ENCODE data around the gene GPR157.
"Not testable (repeated sequence)": the region's sequence is repeated elsewhere in the genome, so short reads cannot be mapped to it uniquely, and the experiment has no call there.

Gene GPR157, protein sequence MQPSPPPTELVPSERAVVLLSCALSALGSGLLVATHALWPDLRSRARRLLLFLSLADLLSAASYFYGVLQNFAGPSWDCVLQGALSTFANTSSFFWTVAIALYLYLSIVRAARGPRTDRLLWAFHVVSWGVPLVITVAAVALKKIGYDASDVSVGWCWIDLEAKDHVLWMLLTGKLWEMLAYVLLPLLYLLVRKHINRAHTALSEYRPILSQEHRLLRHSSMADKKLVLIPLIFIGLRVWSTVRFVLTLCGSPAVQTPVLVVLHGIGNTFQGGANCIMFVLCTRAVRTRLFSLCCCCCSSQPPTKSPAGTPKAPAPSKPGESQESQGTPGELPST

GRCh38 chr1:9128520-9129265 is at the start of gene GPR157:
Gene GPR157, minus strand, starts transcription at chr1:9129102. Its CDS starts 75 bp downstream, at chr1:9129027.
- peak; percentile 78 for DNase-seq (ENCODE audit: low spot score)

GRCh38 chr1:9174762-9175161 is 45.9 kb upstream of the GPR157 start:
- DNase-seq (ENCODE audit: low spot score) = no peak

DNA sequence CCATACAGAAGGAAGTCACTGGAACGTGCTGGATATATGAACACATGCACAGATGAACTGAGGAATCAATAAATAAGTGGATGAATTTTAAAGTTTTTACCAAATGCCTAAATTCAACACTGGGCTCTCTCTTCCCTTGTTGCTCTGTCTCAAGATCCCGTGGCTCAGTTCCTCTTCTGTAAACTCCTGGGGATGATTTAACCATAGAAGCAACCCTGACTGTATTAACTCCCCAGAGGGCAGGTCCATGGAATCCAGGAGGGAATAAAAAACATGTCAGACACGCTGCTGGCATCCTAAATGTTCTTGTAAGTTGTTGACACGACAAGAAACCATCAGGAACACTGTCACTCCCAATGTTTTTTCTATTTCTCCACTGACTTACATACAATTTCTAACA is 45.3 kb upstream of the GPR157 start:
- DNase-seq (ENCODE audit: low spot score) = no peak

GRCh38 chr1:9169601-9170137 is 40.8 kb upstream of the GPR157 start:
- DNase-seq (ENCODE audit: low spot score) = no peak

- no peak for DNase-seq (ENCODE audit: low spot score)
Observed at GRCh38 chr1:9167638-9168037, 38.7 kb upstream of the GPR157 start.

- no peak for DNase-seq (ENCODE audit: low spot score)
Observed at GRCh38 chr1:9166289-9167235, 37.7 kb upstream of the GPR157 start.

- DNase-seq (ENCODE audit: low spot score) = no peak
Observed at GRCh38 chr1:9165396-9165795, 36.5 kb upstream of the GPR157 start.

DNA sequence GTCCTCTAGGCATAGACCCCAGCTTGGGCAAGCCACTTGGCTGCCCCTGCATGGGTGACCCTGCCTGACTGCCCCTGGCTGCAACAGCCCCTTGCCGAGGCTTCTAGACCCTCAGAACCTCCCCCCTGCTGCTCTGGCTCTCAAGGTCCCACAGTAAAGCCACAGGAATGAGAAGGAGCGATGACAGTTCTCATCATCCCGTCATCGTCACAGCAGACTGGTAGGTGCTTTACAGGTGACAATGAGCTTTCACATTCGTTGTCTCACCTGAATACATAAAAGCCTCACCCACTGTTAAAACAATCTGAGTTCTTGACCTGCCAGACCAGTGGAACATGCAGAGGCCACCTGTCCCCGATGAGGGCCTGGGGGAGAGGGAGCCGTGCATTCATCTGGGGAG is 36.0 kb upstream of the GPR157 start:
- no peak for DNase-seq (ENCODE audit: low spot score)

- DNase-seq (ENCODE audit: low spot score) = no peak
Observed at GRCh38 chr1:9164532-9164900, 35.6 kb upstream of the GPR157 start.

DNA sequence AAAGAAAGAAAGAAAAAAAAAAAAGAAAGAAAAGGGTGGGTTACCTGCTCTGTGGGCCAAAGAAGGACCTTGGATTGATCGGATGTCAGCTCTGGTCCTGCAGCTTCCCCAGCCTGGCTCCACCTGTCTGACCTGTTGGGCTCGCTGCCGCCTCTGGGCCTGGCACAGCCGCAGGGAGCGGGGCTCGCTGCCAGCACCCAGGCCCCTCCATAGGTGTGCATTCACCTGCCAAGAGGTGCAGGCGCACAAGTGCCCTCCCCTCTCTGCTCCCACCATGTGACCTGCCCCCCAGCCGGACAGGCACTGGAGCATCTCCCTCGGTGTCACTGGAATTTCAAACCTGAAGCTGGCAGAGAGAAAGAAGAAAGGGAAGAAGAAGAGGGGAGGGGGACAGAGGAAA is 33.1 kb upstream of the GPR157 start:
- DNase-seq (ENCODE audit: low spot score) = no peak

- DNase-seq (ENCODE audit: low spot score) = no peak
Observed at GRCh38 chr1:9161342-9161741, 32.4 kb upstream of the GPR157 start.

DNA sequence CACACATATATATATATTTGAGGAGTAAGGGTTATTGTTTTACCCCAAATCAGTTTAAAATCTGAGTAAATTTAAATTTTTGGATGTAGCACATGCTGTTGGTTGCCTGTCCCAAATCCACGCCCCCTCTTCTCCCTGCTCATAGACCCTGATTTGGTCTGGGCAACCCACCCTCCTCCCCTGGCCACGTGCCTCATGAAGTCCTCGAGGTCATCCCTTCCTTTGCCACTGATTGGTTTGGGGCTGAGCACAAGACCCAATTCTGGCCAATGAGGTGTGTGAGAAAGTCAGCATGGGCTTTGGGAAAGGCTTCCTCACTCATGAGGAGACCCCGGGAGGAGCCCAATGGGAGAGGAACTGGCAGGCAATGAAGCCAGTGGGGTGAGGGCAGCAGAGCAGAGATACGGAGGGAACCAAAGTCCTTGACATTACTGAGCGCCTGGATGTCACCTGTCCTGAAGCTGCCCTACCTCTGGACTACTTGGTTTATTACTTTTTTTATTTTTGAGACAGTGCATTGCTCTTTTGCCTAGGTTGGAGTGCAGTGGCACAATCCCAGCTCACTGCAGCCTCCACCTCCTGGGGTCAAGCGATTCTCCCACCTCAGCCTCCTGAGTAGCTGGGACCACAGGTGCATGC is 31.3 kb upstream of the GPR157 start:
- DNase-seq (ENCODE audit: low spot score) = no peak

DNA sequence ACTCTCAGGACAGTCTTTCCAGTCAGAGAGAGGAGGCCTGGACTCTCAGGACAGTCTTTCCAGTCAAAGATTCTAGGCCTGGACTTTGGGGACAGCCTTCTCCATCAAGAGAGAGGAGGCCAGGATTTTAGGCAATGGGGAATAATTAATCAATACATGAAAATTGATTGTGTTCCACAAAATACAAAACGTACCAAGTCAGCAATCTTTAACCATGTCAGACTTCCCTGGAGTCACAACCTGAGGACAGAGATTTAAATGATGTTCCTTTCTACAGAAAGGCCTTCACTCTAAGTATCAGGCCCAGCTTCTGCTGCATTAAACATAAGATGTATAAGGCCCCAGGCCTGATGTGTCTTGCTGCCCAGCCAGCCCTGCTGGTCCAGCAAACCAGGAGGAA is 27.0 kb upstream of the GPR157 start:
- DNase-seq (ENCODE audit: low spot score) = no peak

GRCh38 chr1:9155405-9155804 is 26.5 kb upstream of the GPR157 start:
- DNase-seq (ENCODE audit: low spot score) = not testable (repeated sequence)

DNA sequence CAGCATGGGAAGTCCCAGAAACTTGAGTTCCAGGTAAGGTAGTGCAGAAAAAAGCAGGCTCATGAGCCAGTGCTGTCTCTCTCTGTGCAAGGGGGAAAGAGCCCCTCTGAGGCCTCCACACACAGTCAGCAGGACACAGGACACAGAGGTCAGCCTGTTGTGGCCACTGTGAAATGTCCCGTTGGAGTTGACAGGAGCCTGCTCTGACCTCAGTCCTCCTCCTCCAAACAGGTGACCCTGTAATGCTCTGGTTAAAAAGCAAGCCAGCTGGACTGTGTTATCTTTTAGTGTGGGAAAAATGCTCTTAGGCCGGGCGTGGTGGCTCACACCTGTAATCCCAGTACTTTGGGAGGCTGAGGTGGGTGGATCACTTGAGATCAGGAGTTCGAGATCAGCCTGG is 24.2 kb upstream of the GPR157 start:
- no peak for DNase-seq (ENCODE audit: low spot score)

DNA sequence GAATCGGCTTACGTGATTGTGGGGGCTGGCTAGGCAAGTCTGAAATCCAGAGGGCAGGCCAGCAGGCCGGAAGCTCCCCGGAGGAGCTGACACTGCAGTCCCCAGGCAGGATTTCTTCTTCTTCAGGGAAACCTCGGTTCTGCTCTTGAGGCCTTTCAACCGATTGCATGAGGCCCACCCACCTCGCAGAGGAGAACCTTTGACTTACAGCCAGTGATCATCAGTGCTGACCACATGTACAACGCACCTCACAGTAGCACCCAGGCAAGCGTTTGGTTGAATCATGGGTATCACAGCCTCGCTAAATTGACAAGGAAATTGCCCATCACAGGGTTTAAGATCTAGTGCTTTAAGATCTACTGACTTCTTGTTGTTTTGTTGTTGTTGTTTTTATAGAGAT is 23.6 kb upstream of the GPR157 start:
- no peak for DNase-seq (ENCODE audit: low spot score)

- DNase-seq (ENCODE audit: low spot score) = no peak
Observed at GRCh38 chr1:9151328-9151860, 22.5 kb upstream of the GPR157 start.

GRCh38 chr1:9150582-9151327 is 21.9 kb upstream of the GPR157 start:
- no peak for DNase-seq (ENCODE audit: low spot score)

DNA sequence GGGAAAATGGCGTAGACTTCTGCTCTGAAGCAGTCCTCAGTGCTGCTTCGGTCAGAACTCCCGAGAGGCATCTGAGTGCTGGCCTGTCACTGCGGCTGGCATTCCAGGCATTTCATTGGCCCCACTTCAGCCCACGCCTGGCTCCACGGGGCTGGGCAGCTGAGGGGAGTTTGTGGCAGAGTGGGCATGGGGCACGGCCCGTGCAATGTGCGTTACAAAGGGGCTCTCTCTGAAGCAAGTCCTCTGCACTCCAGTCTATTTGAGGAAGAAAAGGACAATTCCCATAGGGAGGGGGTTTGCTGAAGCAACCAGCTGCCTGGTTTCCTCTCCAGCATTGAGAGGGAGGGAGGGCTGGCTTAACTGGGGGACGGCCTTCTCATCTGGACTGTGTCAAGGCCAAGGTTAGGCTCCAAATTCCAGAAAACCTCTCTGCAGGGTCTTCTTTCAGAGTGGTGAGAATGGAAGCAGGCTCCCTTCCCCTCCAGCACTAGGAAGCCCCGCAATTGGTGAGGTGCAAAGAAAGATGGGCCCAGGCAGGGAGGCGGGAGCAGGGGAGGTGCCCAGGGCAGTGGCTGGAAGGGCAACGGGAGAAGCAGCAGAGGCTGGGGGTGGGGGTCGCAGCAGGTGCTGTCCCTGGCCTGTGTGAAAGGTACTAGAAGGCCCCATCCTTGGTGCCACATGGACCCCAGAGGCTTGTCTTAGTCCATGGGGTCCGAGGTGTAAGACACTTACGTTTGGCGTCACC is 21.1 kb upstream of the GPR157 start:
- DNase-seq (ENCODE audit: low spot score) = no peak

GRCh38 chr1:9149151-9149550 is 20.2 kb upstream of the GPR157 start:
- DNase-seq (ENCODE audit: low spot score) = no peak
